GM15510 (cell line): ENCODE data around the gene RBM19.

Experiments
- POLR2A ChIP-seq: IDR thresholded peaks from 3 replicates; pipeline ENCODE4 v1.6.1; 2011; ENCODE audit warnings: borderline replicate concordance; ENCODE audit not compliant: insufficient read length; ENCODE audit errors: extremely low read depth

RBM19 gene

DNA sequence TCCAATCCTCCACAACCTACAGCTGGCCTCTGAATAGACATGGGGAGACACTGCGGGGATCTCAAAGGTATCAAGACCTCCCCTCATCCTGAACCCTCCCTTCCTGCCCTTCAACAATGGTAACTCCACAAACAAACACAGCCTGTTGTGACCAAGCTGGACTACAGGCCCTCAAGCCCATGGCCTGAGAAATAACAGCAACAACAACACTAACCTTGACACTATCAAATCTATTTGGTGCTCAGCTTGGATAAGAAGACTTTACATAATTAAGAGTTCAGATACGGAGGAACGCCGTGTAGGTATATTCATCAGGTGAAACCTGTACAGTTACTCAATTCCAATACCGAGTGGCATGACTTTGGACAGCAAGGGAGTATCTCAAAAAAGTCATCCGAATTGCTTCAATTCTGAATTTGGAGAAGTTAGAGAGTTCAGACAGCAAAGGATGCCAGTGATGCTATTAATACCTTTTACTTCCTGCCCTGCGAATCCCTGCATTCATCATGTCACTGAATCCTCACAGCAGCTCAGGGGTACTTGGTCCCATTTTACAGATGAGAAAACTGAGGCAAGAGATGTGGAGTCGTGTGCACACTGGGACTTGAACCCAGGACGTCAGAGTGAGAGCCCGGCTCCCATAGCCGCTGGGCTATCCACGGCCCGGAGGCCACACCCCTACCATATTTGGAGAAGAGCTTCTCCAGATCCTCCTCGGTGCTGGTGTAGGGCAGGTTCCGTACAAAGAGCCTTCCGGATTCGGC is 17.8 kb downstream of the RBM19 start:
- TF ChIP-seq POLR2A: no peak

DNA sequence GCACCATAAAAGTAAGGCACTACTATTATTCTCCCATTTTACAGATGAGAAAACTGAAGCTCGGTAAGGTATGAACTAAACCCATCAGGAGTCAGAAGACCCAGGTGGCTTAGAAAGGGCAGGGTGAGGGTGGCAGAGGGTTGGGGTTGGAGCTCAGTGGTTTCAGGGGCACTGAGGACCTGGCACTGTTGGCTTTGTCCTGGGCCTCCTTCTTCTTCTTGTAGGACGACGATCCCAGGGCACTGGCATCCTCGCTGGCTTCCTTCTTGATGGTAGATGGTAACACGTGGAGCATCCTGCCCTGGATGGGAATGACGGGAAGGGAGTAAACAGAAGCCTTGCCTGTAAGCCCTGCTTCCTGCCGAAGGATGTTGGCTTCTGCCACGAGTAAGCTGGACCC is 19.9 kb downstream of the RBM19 start:
- no peak for TF ChIP-seq POLR2A

DNA sequence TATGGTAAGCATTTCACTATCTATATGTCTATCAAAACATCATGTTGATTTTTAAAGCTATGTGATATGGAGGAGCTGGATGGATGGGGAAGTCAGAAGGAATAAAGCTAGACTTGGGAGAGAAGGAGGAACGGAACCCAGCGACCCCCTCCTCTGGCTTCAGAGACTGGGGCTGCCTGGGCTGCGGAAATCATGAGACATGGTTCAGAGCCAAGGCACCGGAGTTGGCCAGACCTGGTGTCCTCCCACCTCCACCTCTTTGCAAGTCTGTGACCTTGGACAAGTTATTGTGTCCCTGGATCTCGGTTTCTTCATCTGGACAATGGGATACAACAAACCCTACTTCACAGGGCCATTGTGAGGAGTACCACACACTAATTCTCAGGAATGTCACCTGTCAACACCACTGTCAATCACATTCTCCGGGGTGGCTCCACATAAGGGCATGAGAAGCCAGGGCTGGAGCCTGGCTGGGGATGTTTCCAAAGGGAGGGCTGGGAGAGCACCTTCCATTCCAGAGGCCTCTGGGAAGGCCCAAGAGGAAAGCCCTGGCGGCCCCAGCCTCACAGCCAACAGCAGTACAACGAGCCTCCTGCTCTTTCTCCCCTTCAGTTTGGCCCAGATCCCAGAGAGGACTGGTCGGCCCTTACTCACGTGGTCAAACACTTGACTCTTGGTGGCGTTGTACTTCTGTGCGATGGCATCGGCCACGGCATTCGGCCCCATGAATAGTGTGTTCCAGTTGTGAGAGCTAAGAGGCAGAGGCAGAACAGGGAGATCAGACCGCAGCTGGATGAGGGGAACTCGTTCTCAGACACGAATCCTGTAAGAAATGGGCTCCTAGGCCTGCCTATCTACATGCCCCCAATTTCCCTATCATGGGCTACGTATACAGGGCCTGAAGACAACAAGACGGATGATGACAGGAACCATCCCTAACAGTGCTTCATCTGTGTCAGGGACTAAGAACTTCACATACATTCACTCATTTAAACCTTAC is 20.7 kb downstream of the RBM19 start:
- no peak for TF ChIP-seq POLR2A

DNA sequence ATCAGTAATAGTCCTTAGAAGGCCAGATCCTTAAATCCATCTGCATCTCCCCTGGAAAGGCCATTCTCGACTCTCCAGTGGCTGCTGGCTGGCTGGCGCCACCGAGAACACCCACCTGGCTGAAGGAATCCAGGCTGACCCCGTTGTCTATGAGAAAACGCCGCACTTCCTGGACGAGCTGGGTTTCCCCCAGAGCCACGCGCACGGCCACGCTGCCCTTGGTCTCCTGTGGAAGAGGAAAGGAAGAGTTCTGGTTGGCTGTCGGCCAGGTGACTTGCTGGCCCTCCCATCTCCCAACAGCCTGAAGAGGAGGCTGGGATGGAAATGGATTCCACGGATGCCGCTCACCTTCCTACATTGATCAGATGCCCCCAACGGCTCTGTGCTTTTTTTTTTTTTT is 23.9 kb downstream of the RBM19 start:
- TF ChIP-seq POLR2A: no peak

DNA sequence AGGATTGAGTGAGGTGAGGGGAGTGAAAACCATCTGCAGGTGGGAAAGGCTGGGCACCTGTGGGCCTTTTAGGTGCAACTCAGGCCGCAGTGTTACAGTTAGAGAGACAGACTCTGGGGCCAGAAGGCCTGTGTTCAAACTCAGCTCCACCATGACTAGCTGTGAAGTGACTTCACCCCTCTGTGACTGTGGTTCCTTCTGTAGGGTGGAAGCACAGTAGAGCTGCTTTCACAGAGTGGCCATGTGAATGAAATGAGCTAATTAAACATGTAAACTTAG is 25.0 kb downstream of the RBM19 start:
- no peak for TF ChIP-seq POLR2A

DNA sequence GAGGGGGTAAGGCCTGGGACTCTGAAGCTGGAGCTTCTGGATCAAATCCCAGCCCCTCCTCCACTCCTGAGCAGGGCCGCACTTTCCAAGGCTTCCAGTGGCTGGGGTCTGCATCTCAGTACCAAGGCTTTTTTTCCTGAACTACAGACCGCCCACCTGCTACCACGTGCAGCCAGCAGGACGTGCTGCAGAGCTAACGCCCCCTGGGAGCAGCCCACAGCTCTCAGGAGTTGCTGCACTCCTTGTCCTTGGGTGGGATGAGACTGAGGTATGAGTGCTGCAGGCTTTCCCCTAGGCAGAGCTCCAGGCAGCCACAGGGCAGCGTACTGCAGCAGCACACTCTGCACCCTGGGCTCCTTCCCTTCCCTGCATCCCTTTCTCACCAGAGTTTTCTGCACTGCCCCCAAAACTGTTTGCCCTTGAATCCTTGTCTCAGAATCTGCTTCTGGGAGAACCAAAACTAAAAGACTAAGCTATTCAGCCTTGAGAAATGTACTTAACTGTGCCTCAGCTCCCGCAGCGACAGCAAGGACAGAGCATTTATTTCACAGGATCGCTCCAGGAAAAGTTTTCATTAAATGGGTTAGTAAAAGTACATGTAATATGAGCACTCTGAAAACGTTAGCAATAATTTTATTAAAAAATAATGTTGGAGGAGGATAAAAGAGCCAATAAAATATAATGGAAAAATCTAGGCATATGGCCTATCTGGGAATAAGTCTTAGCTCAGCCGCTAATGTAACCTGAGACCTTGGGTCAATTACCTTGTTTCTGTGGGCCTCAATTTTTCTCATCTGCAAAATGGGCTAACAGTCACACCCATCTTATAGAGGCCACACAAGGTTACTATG is 25.5 kb downstream of the RBM19 start:
- no peak for TF ChIP-seq POLR2A

DNA sequence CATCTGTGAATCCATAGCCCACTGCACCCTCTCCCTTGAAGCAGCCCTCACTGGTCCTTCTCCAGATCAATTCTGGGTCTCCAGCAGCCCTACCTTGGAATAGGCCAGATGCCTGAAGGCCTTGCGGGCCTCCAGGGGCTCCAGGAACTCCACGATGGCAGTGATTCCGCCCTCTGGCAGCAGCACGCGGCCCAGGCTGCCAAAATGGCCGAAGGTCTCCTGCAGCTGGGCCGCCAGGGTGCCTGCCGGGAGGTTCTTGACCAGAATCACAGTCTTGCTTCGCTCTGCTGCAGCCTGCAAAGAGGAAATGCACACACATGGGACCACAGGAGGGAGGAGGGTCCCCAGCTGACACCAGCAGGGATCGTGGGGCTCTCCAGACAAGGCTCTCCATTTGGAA is 26.3 kb downstream of the RBM19 start:
- no peak for TF ChIP-seq POLR2A

DNA sequence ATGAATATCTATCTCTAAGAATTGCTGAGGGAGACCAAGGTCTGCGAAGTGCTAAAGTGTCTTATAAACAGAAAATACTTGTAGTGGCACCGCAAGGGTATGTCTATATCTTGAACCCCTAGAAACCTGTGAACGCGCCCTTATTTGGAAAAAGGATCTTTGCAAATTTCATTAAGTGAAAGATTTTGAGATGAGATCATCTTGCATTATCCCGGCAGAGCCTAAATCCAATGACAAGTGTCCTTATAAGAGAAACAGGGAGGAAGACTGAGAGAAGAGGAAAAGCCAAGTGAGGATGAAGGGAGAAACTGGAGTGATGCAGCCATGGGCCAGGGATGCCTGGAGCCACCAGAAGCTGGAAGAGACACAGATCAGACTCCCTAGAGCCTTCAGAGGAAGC is 27.7 kb downstream of the RBM19 start:
- no peak for TF ChIP-seq POLR2A

DNA sequence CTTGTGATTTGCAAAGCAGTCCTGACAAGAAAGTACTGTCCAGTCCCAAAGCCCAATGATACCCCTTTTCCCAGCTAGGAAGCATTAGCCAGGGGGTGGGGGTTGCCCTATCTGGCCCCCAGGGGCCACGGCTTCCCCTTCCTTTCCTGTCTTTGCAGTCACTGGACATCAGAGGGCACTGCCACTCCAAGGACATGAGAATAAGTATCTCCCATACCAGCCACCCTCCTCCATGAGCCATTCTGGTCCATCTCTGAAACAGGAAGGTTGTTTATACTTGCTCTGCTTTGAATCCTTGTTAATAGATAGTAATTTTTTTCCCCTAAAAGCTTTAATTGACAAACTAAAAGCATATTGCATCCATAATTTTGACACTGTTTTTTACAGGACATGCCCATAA is 29.7 kb downstream of the RBM19 start:
- no peak for TF ChIP-seq POLR2A

DNA sequence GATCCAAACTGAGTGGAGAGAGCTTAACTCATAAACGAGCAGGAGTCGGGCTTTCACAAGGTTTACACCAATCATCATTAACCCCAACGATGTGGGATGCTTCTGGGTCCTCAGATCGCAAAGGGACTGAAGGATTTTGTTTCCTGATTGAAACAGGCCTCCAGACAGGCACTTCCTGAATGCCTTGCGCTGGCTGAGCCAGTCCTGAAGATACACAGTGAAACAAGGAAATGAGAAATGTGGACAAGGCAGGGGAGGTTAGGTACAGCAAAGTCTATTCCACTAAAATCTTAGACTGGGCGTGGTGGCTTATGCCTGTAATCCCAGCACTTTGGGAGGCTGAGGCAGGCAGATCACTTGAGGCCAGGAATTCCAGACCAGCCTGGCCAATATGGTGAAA is 30.7 kb downstream of the RBM19 start:
- TF ChIP-seq POLR2A: no peak

DNA sequence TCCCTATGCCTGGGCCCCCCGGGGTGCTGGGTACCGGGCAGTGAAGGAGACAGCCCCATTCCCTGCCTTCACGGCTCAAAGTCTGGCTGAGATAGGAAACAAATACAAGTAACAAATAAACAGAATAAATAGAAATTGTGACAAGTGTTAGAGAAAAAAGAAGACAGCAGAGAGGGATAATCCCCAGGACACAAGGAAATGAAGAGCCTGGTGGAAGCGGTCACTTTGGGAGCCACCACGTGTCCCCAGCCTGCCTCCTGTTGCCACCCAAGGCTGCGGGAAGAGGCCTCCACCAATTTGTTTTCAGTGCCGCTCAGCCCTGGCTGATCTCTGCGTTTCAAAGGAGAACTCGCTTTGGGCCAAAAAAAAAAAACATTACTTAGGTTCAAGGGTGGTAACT is 31.2 kb downstream of the RBM19 start:
- no peak for TF ChIP-seq POLR2A

DNA sequence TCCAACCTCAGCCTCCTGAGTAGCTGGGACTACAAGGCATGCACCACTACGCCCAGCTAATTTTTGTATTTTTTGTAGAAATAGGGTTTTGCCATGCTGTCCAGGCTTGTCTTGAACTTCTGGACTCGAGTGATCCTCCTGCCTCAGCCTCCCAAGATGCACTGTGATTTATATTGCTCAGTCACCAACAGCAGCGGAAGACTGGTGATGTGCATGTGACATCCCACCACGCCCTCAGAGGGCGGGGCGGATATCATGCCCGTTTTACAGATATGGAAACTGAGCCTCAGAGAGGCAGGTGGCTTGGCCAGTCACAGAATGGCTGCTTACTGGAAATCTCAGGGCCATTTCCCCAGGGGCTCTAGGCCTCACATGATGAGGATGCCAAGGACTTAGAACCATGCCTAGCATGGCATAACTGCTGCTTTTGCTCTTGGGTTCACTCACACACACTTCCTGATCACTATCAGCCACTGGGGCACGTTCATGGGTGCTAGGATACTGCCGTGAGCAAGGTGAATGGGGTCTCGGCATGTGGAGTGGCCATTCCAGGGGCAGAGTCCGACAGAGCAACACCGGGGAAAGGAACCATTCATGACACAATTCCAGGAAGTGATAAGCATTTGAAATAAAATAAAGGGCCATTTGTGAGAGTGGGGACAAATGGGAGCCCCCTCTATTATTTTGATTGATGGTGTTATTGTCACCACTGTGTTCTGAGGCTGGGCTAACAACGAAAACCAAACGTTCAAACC is 31.9 kb downstream of the RBM19 start:
- no peak for TF ChIP-seq POLR2A

DNA sequence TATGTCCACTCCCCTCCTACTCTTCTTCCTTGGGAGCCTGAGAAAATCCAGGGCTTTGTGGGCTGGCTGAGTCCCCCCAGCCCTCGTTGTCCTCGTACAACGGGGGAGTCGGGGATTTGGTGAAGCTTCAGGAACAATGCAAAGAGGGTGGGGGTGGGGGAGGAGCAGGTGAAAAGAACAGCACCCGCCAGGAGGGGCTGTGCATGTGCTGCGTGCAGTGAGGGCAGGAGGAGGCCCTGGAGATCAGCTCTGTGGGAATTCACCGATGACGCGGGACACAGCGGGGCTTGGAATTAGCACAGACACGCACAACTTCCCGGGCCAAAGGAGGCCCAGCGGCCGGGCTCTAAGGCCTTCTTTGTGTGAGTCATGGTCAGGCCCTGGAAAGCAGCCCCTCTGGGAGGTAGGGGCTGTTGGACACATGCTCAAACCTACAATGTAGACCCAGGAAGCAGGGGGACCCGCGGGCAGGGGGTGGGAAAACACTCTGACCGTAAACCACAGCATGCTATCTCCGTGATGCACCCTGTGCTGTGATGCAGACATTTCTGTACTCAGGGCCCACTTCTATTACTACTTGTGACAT is 32.8 kb downstream of the RBM19 start:
- no peak for TF ChIP-seq POLR2A
